GM12892 (cell line): Measurements from ENCODE around the gene ATP6V1G1.

Experiments used
- POLR2A ChIP-seq: IDR thresholded peaks from 2 replicates; pipeline ENCODE4 v1.6.1; 2011; ENCODE audit warnings: low read depth, low read length, control low read depth
- POLR2AphosphoS5 ChIP-seq: IDR thresholded peaks from 2 replicates; pipeline ENCODE4 v1.6.1; 2011; ENCODE audit warnings: low read depth, low read length, control low read depth

DNA sequence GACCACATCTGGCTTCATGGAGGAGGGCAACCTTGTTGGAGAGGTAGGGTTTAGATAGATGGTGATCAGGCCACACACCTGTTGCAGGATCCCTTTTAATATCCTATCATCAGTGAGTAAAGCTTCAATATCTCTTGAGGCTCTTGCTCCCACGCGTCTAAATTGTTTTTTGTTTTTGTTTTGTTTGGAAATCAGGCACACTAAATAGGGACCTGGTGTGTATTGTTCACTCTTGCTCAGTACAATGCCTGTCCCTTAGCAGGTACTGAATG is 20.9 kb downstream of the ATP6V1G1 start:
- no peak for TF ChIP-seq POLR2A
- no peak for TF ChIP-seq POLR2AphosphoS5
